Measurements from ENCODE around the gene ELF4.

Gene ELF4

GRCh38 chrX:130083107-130083490 lies 27.2 kb downstream of the ELF4 start:
- H2AFZ ChIP-seq, result no peak overlapping the region
- H3K27me3 ChIP-seq (ENCODE audit: control insufficient read depth, insufficient read depth, low read length), result no peaks in the 10 kb centered on the region
- H3K9ac ChIP-seq, result no peak overlapping the region
- no peak overlapping the region for H3K27ac ChIP-seq
- H3K4me1 ChIP-seq, result no peaks in the 10 kb centered on the region
- no peak overlapping the region for H3K4me3 ChIP-seq (ENCODE audit: low read depth, low read length)
- no peak for TF ChIP-seq CTCF (IDR thresholded peaks at IDR 0.05)
- no peak overlapping the region for H3K4me2 ChIP-seq (ENCODE audit: low read length)
- H3K9me3 ChIP-seq (ENCODE audit: control insufficient read depth, low read length), result no peaks in the 10 kb centered on the region
- no peaks in the 10 kb centered on the region for H3K79me2 ChIP-seq
- H3K36me3 ChIP-seq (ENCODE audit: control insufficient read depth, insufficient read depth, low read length), result no peaks in the 10 kb centered on the region

- Histone ChIP-seq H3K79me2 (no peaks in the 10 kb centered on the region), H3K9ac (no peak overlapping the region), H3K4me1 (no peaks in the 10 kb centered on the region), H3K27me3 (ENCODE audit: control insufficient read depth, insufficient read depth, low read length) (no peaks in the 10 kb centered on the region), H3K9me3 (ENCODE audit: control insufficient read depth, low read length) (no peaks in the 10 kb centered on the region), H3K27ac (peak overlapping the region; percentile 19), H3K4me2 (ENCODE audit: low read length) (no peak overlapping the region), H3K4me3 (ENCODE audit: low read depth, low read length) (no peak overlapping the region), H3K36me3 (ENCODE audit: control insufficient read depth, insufficient read depth, low read length) (no peaks in the 10 kb centered on the region), H2AFZ (no peak overlapping the region)
- TF ChIP-seq CTCF (IDR thresholded peaks at IDR 0.05), result no peak
These were observed 27.8 kb downstream of the ELF4 start for GRCh38 chrX:130082244-130083106.

GRCh38 chrX:130081421-130082045 lies 28.8 kb downstream of the ELF4 start:
- Histone ChIP-seq H3K79me2 (no peaks in the 10 kb centered on the region), H2AFZ (no peak overlapping the region), H3K4me1 (no peaks in the 10 kb centered on the region), H3K9me3 (ENCODE audit: control insufficient read depth, low read length) (no peaks in the 10 kb centered on the region), H3K27me3 (ENCODE audit: control insufficient read depth, insufficient read depth, low read length) (no peaks in the 10 kb centered on the region), H3K9ac (no peak overlapping the region), H3K4me2 (ENCODE audit: low read length) (no peak overlapping the region), H3K4me3 (ENCODE audit: low read depth, low read length) (no peak overlapping the region), H3K36me3 (ENCODE audit: control insufficient read depth, insufficient read depth, low read length) (no peaks in the 10 kb centered on the region), H3K27ac (peak overlapping the region; percentile 19)
- TF ChIP-seq CTCF (IDR thresholded peaks at IDR 0.05), result no peak

GRCh38 chrX:130080791-130081367 lies 29.4 kb downstream of the ELF4 start:
- Histone ChIP-seq H3K4me2 (ENCODE audit: low read length) (no peak overlapping the region), H3K4me3 (ENCODE audit: low read depth, low read length) (no peak overlapping the region), H3K9me3 (ENCODE audit: control insufficient read depth, low read length) (no peaks in the 10 kb centered on the region), H3K27ac (no peak overlapping the region), H3K9ac (no peak overlapping the region), H3K79me2 (no peaks in the 10 kb centered on the region), H3K27me3 (ENCODE audit: control insufficient read depth, insufficient read depth, low read length) (no peaks in the 10 kb centered on the region), H3K36me3 (ENCODE audit: control insufficient read depth, insufficient read depth, low read length) (no peaks in the 10 kb centered on the region), H2AFZ (no peak overlapping the region), H3K4me1 (no peaks in the 10 kb centered on the region)
- TF ChIP-seq CTCF (IDR thresholded peaks at IDR 0.05), result no peak

All from parathyroid adenoma (tissue), 2 donors.